HCT116 (cell line): Measurements from ENCODE around the gene ERC2.

Source experiments
- CTCF ChIP-seq, 3 experiments: fragments of 200-600 bp in 1 of 3; sonication (generic) in 1 of 3; IDR thresholded peaks in 2 of 3; conservative IDR thresholded peaks in 1 of 3; 2 replicates each; pipeline ENCODE4 v1.5.1; 2012 to 2017; ENCODE audit warnings: low read depth in 2 of 3, low read length in 2 of 3, antibody characterized with exemption in 1 of 3, borderline replicate concordance in 1 of 3, control low read depth in 1 of 3, mild to moderate bottlenecking in 1 of 3, mixed read lengths in 1 of 3, mixed run types in 1 of 3, moderate library complexity in 1 of 3; ENCODE audit not compliant: insufficient read depth in 1 of 3
- EGR1 ChIP-seq: IDR thresholded peaks from 2 replicates; pipeline ENCODE4 v1.6.1; 2012; ENCODE audit warnings: low read depth
- EZH2 ChIP-seq: fragments of 200-600 bp; sonication (generic); IDR thresholded peaks from 2 replicates; pipeline ENCODE4 v1.6.1; 2017; ENCODE audit warnings: antibody characterized with exemption, mixed run types
- MAX ChIP-seq: IDR thresholded peaks from 2 replicates; pipeline ENCODE4 v1.6.1; 2012
- POLR2A ChIP-seq: IDR thresholded peaks from 2 replicates; pipeline ENCODE4 v1.7.0; 2011; ENCODE audit warnings: borderline replicate concordance; ENCODE audit not compliant: insufficient read depth, insufficient read length; ENCODE audit errors: extremely low read depth
- SIN3A ChIP-seq: IDR thresholded peaks from 2 replicates; pipeline ENCODE4 v1.6.1; 2012; ENCODE audit warnings: low read depth
- YY1 ChIP-seq: IDR thresholded peaks from 2 replicates; pipeline ENCODE4 v1.6.1; 2011; ENCODE audit warnings: low read length, low read depth, moderate library complexity, mild to moderate bottlenecking; ENCODE audit not compliant: insufficient replicate concordance; ENCODE audit errors: extremely low read depth

GRCh38 chr3:56398659-56399058 lies 69.6 kb downstream of the ERC2 start:
- TF ChIP-seq CTCF (IDR thresholded peaks at IDR 0.05 in 2 of 3, conservative IDR thresholded peaks at IDR 0.05 in 1 of 3; ENCODE audit: borderline replicate concordance in 1 of 3, insufficient read depth in 1 of 3, low read depth in 2 of 3, low read length in 2 of 3) (no peak), EGR1 (no peak), MAX (no peak), EZH2 (no peak), SIN3A (no peak), POLR2A (no peak), YY1 (no peak)
